Heart left ventricle (tissue), 16 donors: ENCODE results near the gene ZSCAN20. TPM values are rescaled to one million over a fixed set of nuclear protein-coding genes. Genes with fewer than 3 reads are reported as not detected.
"Not testable (repeated sequence)": the region's sequence is repeated elsewhere in the genome, so short reads cannot be mapped to it uniquely, and the experiment has no call there.

Experiments
- ATAC-seq, 4 donors: fragments of 200-7000 bp; cut with Tn5 transposase; one replicate each; pipeline ENCODE4 v1.9.1; 2020 to 2022; ENCODE audit warnings: moderate library complexity in 4 of 4, mild to moderate bottlenecking in 3 of 4, moderate number of reproducible peaks in 1 of 4
- DNase-seq, 5 donors: peaks; one replicate each; pipeline ENCODE4 v3.0.0-alpha.2; 2020
- H3K27ac ChIP-seq, 12 donors: fragments of 200-600 bp; sonication (generic) in 4 of 12; one replicate each; pipeline versions ENCODE4 v1.5.0 to v1.8.0; 2016 to 2022; ENCODE audit warnings: mild to moderate bottlenecking in 2 of 12
- H3K27me3 ChIP-seq, 9 donors: fragments of 200-600 bp; sonication (generic) in 2 of 9; one replicate each; pipeline versions ENCODE4 v1.5.1 to v1.8.0; 2016 to 2022; ENCODE audit warnings: mild to moderate bottlenecking in 3 of 9
- H3K36me3 ChIP-seq, 9 donors: fragments of 200-600 bp; sonication (generic) in 2 of 9; one replicate each; pipeline versions ENCODE4 v1.5.0 to v1.8.0; 2018 to 2022; ENCODE audit warnings: mild to moderate bottlenecking in 2 of 9
- H3K4me1 ChIP-seq, 12 donors: fragments of 200-600 bp; sonication (generic) in 4 of 12; one replicate each; pipeline versions ENCODE4 v1.5.0 to v1.8.0; 2016 to 2022; ENCODE audit warnings: mild to moderate bottlenecking in 3 of 12
- H3K4me3 ChIP-seq, 12 donors: fragments of 200-600 bp; sonication (generic) in 4 of 12; one replicate each; pipeline versions ENCODE4 v1.5.0 to v1.8.0; 2017 to 2022; ENCODE audit warnings: mild to moderate bottlenecking in 9 of 12, moderate library complexity in 4 of 12
- H3K9me3 ChIP-seq, 12 donors: fragments of 200-600 bp; sonication (generic) in 4 of 12; one replicate each; pipeline versions ENCODE4 v1.5.0 to v1.8.0; 2016 to 2022; ENCODE audit warnings: mild to moderate bottlenecking in 1 of 12
- POLR2A ChIP-seq, 2 donors: fragments of 450-650 bp; IDR thresholded peaks; one replicate each; pipeline ENCODE4 v1.6.1; 2017; ENCODE audit warnings: antibody characterized with exemption in 2 of 2, mild to moderate bottlenecking in 2 of 2, moderate library complexity in 2 of 2
- WGBS, 4 donors: extraction: QIAGEN DNeasy Blood & Tissue Kit in 2 of 4; methylation state at CpG; one replicate each; pipeline versions ENCODE4 v1.1.5 to v1.1.7; 2013 to 2018; 5-methylcytosine and 5-hydroxymethylcytosine counted together
- intact Hi-C, 10 donors: fragments of 100-400 bp; cut with DNase I; formaldehyde crosslinking; loops; one replicate each; pipeline versions ENCODE4 v1.11.1 to v1.14.2; 2022
- polyA plus RNA-seq, 2 donors: library from polyadenylated mRNA; stranded (reverse); fragments of 200-250 nt; gene quantifications; one replicate each; pipeline ENCODE4 v1.2.3, GENCODE V29; 2013
- total RNA-seq, 9 donors: library from RNA; depleted of rRNA in 2 of 9; stranded (reverse); fragments of >200 nt in 2 of 9; fragmentation: NEBNext Ultra II Directional in 3 of 9; extraction: Animal tissue kit (Norgen Biotek cat#: 25700) in 3 of 9; gene quantifications; one replicate each; pipeline versions ENCODE4 v1.1.0 to v1.2.4, GENCODE V29; 2016 to 2023
- TF ChIP-seq, protein P1 (sequence below), 12 donors: fragments of 200-600 bp; sonication (generic) in 4 of 12; IDR thresholded peaks; one replicate each; pipeline versions ENCODE4 v1.5.0 to v1.8.0; 2018 to 2022; ENCODE audit warnings: antibody characterized with exemption in 12 of 12, mild to moderate bottlenecking in 5 of 12
- donor health status: ischemic (EF 13 %, LVEDD 7.1; RV severe dilation, severe dysfunction).
- donor health status: healthy with polysubstance abuse.
- donor health status: DM: no; HTN: yes; CAD: no.
- donor health status: DM: no; HTN: no; CAD: no.
- donor health status: ischemic (EF 25% LVEDD 6.9; RV normal size, moderate dysfunction).
- donor health status: ischemic (EF 25% LVEDD 5.7; RV mildly dilated, moderate dysfunction).
- donor health status: healthy.
- donor health status: DM: yes; HTN: yes; CAD: no.
- donor health status: ischemic (EF 35%, LVEDD 5.7; RV mildly dilated, moderate dysfunction).
- donor health status: nonischemic (EF 11% LVEDD 7.7; RV severe dilation, severe dysfunction).
- donor health status: DM: yes; HTN: yes; CAD: no.
- donor health status: PGD.
- donor health status: ischemic (EF 29% LVEDD 5.4; RV normal size, mild dysfunction).
- donor health status: nonischemic (EF 23%, LVEDD 6.1; RV moderate dilation, normal function).

ZSCAN20 gene
- total and polyA plus RNA-seq, 11 donors, result 1.4 to 8.8 (median 6.0) TPM

DNA sequence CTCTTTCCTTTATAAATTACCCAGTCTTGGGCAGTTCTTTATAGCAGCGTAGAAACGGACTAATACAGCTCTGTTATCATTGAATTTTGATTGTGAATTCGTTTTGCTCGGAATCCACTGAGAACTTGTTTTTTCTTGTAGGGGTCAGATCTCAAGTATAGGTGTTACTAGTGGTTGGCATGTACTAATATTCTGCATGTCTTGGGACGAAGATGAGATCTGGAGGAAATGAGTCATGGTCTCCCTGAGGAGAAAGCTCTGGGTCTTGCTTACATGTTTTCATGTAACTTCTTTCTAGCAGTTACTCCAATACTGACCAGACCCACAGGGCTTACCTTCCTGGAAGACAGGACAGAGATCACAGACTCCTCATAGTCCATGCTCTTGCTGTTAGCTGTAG, 30.3 kb downstream of the ZSCAN20 start:
- H3K9me3 ChIP-seq, result peaks cover 0 to 8% (median 0%) of the 10 kb centered on the region in 12 donors
- H3K27me3 ChIP-seq, result no peaks in the 10 kb centered on the region
- no peak overlapping the region for H3K27ac ChIP-seq
- intact Hi-C loops, result no loop called here
- H3K4me1 ChIP-seq, result no peaks in the 10 kb centered on the region
- DNase-seq, result no peak
- H3K4me3 ChIP-seq, result no peak overlapping the region
- peaks cover 0 to 4% (median 0%) of the 10 kb centered on the region in 9 donors for H3K36me3 ChIP-seq
- 66 to 90% (median 81%) methylated on average over 5 of the region's 5 CpGs for WGBS, 4 donors
- no peak for ATAC-seq
- no peak for TF ChIP-seq POLR2A (IDR thresholded peaks at IDR 0.05)

DNA sequence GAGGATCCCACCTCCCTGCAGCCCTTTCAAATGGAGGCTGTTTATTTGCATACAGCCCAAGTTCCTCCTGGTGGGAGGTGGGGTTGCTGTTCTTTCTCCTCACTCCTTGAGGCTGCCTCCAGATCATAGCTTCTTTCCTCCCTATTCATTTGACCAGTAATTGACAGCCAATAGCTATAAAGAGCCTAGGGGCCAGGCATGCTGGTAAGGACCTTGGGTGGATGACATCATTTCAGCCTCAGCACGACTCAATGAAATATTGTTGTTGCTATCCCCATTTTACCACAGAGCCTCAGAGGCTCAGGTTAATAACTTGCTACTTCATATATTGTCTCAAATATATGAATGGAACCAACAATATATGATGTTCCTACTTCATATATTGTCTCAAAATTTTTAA, 31.1 kb downstream of the ZSCAN20 start:
- TF ChIP-seq POLR2A (IDR thresholded peaks at IDR 0.05), result no peak
- TF ChIP-seq, protein P1, sequence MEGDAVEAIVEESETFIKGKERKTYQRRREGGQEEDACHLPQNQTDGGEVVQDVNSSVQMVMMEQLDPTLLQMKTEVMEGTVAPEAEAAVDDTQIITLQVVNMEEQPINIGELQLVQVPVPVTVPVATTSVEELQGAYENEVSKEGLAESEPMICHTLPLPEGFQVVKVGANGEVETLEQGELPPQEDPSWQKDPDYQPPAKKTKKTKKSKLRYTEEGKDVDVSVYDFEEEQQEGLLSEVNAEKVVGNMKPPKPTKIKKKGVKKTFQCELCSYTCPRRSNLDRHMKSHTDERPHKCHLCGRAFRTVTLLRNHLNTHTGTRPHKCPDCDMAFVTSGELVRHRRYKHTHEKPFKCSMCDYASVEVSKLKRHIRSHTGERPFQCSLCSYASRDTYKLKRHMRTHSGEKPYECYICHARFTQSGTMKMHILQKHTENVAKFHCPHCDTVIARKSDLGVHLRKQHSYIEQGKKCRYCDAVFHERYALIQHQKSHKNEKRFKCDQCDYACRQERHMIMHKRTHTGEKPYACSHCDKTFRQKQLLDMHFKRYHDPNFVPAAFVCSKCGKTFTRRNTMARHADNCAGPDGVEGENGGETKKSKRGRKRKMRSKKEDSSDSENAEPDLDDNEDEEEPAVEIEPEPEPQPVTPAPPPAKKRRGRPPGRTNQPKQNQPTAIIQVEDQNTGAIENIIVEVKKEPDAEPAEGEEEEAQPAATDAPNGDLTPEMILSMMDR (IDR thresholded peaks at IDR 0.05), result no peak
- H3K27ac ChIP-seq, result no peak overlapping the region
- 77 to 88% (median 86%) methylated on average over 1 of the region's 1 CpG for WGBS, 4 donors
- DNase-seq (no peak), ATAC-seq (no peak)
- H3K9me3 ChIP-seq, result peaks cover 0 to 4% (median 0%) of the 10 kb centered on the region in 12 donors
- intact Hi-C loops, result no loop called here
- no peak overlapping the region for H3K4me3 ChIP-seq
- no peaks in the 10 kb centered on the region for H3K27me3 ChIP-seq
- H3K4me1 ChIP-seq, result no peaks in the 10 kb centered on the region
- no peaks in the 10 kb centered on the region for H3K36me3 ChIP-seq

DNA sequence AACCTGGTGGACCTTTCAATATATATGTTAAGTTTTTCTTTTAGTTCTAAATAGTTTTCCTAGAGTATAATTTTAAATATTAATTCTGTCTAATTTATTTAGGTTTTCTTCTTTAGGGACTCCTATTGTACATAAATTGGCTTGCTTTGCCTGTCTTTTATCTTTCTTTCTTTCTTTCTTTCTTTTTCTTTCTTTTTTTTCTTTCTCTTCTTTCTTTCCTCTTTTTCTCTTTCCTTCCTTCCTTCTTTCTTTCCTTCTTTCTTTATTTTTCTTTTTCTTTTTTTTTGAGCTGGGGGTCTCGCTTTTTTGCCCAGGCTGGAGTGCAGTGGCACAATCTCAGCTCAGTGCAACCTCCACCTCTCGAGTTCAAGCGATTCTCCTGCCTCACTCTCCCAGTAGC, 35.2 kb downstream of the ZSCAN20 start:
- 96 to 97% (median 96%) methylated on average over 3 of the region's 3 CpGs for WGBS, 4 donors
- Histone ChIP-seq H3K27ac (no peak overlapping the region), H3K36me3 (no peaks in the 10 kb centered on the region), H3K27me3 (no peaks in the 10 kb centered on the region), H3K4me3 (no peak overlapping the region), H3K4me1 (no peaks in the 10 kb centered on the region), H3K9me3 (peaks cover 0 to 4% (median 0%) of the 10 kb centered on the region in 12 donors)
- no peak for DNase-seq
- no peak for ATAC-seq
- TF ChIP-seq, protein P1 (IDR thresholded peaks at IDR 0.05), result no peak
- no peak for TF ChIP-seq POLR2A (IDR thresholded peaks at IDR 0.05)
- intact Hi-C loops, result no loop called here

DNA sequence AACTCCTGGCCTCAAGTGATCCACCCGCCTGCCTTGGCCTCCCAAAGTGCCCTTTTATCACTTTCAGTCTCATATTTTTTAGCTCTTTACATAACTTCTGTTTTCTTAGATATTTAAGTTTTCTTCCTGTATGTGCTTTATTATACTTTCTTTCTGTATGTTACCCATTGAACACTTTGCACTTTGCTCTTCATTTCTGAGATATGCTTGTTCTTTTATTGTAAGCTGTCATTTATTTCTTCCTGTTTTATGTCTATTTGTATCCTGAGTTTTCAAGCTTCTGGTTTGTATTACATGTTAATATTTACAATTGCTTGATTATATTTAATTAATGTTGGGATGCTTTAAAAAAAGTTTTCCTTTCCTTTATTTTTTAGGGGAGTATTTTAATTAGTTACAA, 35.7 kb downstream of the ZSCAN20 start:
- no peaks in the 10 kb centered on the region for H3K4me1 ChIP-seq
- intact Hi-C loops, result no loop called here
- no peak for TF ChIP-seq POLR2A (IDR thresholded peaks at IDR 0.05)
- TF ChIP-seq, protein P1 (IDR thresholded peaks at IDR 0.05), result no peak
- ATAC-seq, result no peak
- H3K27ac ChIP-seq, result no peak overlapping the region
- no peak overlapping the region for H3K4me3 ChIP-seq
- H3K36me3 ChIP-seq, result no peaks in the 10 kb centered on the region
- peaks cover 0 to 4% (median 0%) of the 10 kb centered on the region in 12 donors for H3K9me3 ChIP-seq
- WGBS, 4 donors, result 84 to 96% (median 93%) methylated on average over 1 of the region's 1 CpG
- DNase-seq, result no peak
- no peaks in the 10 kb centered on the region for H3K27me3 ChIP-seq

DNA sequence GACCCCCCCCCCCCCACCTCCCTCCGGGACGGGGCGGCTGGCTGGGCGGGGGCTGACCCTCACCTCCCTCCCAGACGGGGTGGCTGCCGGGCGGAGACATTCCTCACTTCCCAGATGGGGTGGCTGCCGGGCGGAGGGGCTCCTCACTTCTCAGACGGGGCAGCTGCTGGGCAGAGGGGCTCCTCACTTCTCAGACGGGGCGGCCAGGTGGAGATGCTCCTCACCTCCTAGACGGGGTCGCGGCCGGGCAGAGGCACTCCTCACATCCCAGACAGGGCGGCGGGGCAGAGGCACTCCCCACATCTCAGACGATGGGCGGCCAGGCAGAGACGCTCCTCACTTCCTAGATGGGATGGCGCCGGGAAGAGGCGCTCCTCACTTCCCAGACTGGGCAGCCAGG, 36.8 kb downstream of the ZSCAN20 start:
- ATAC-seq, H3K4me3 ChIP-seq, H3K9me3 ChIP-seq, H3K27me3 ChIP-seq, H3K4me1 ChIP-seq, DNase-seq, H3K27ac ChIP-seq, H3K36me3 ChIP-seq, intact Hi-C loops: not testable (repeated sequence)
- 92 to 100% (median 96%) methylated on average over 1 to 24 of the region's 24 CpGs for WGBS, 4 donors
